ENCODE data around the gene GAREM1. TPM values are rescaled to one million over a fixed set of nuclear protein-coding genes. Genes with fewer than 3 reads are reported as not detected.

The GAREM1 gene
- total RNA-seq, 3 donors from 2014 or later, result 7.8 to 13.4 (median 12.0) TPM

DNA sequence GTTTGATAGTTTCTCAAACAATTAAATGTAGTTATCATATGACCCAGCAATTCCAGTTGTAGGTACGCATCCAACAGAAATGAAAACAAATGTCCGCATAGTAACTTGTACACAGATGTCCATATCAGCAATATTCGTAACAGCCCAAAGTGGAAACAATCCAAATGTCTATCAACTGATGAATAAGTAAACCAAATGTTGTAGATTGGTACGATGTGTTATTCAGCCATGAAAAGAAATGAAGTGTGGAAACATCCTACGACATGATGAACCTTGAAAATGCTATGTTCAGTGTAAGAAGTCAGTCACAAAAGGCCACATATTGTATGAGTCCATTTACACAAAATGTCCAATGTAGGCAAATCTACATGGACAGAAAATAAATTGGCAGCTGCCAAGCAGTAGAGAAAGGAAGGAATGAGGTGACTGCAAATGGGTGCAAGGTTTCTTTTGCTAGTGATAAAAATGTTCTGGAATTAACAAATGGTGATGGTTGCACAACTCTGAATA lies 26.9 kb downstream of the GAREM1 start:
- intact Hi-C loops (cut with DNase I; ENCODE audit: low total_unique reads), result no loop called here
- Histone ChIP-seq H3K9me3 (no peaks in the 10 kb centered on the region), H3K27ac (no peak overlapping the region), H3K27me3 (no peaks in the 10 kb centered on the region), H3K36me3 (no peaks in the 10 kb centered on the region), H3K4me3 (no peak overlapping the region), H3K4me1 (no peaks in the 10 kb centered on the region)
- no peak for DNase-seq (ENCODE audit: low spot score in 2 of 2)
- TF ChIP-seq POLR2AphosphoS5 (IDR thresholded peaks at IDR 0.05) (no peak), POLR2A (IDR thresholded peaks at IDR 0.05) (no peak)
- TF ChIP-seq, protein P1, sequence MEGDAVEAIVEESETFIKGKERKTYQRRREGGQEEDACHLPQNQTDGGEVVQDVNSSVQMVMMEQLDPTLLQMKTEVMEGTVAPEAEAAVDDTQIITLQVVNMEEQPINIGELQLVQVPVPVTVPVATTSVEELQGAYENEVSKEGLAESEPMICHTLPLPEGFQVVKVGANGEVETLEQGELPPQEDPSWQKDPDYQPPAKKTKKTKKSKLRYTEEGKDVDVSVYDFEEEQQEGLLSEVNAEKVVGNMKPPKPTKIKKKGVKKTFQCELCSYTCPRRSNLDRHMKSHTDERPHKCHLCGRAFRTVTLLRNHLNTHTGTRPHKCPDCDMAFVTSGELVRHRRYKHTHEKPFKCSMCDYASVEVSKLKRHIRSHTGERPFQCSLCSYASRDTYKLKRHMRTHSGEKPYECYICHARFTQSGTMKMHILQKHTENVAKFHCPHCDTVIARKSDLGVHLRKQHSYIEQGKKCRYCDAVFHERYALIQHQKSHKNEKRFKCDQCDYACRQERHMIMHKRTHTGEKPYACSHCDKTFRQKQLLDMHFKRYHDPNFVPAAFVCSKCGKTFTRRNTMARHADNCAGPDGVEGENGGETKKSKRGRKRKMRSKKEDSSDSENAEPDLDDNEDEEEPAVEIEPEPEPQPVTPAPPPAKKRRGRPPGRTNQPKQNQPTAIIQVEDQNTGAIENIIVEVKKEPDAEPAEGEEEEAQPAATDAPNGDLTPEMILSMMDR (IDR thresholded peaks at IDR 0.05), result no peak

DNA sequence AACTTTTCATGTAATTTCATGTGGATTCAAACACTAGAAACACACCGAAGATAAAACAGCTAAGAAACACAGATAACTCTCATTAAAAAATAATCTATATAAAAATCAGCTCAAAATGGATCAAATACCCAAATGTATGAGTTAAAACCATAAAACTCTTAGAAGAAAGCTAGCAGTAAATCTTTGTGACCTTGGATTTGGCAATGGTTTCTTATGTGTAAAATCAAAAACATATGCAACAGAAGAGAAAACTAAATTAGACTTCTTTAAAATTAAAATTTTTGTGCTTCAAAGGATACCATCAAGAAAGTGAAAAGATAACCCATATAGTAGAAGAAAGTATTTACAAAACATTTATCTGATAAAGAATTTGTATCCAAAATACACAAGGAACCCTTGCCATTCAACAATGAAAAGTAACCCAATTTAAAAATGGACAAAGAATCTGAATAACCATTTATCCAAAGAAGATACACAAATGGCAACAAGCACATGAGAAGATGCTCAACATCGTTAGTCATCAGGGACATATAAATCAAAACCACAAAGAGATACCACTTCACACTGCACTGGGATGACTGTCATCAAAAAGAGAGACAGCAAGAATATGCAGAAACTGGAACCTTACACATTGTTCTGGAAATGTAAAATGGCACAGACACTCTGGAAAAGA lies 27.5 kb downstream of the GAREM1 start:
- Histone ChIP-seq H3K4me3 (no peak overlapping the region), H3K27me3 (no peaks in the 10 kb centered on the region), H3K27ac (no peak overlapping the region), H3K36me3 (no peaks in the 10 kb centered on the region), H3K4me1 (no peaks in the 10 kb centered on the region), H3K9me3 (no peaks in the 10 kb centered on the region)
- intact Hi-C loops (cut with DNase I; ENCODE audit: low total_unique reads), result no loop called here
- TF ChIP-seq, protein P1 (IDR thresholded peaks at IDR 0.05), result no peak
- TF ChIP-seq POLR2AphosphoS5 (IDR thresholded peaks at IDR 0.05) (no peak), POLR2A (IDR thresholded peaks at IDR 0.05) (no peak)
- DNase-seq (ENCODE audit: low spot score in 2 of 2), result no peak

DNA sequence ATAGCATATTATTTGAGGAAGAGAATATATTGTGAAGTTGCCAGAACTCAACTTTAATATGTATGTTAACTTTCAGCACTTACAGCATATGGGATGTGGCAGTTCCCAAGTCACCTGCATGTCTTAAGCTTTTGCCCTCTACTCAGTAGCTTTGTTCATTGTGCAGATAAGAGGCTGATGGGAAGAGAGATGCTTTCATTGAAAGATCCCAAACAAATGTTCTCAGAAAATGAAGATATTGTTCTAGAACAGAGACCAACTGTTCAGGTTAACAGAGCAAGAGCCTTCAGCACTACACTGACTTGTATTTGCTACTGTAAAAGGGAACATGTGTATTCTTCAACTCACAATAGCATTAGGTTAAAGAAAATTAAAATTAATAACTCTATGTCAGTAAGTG lies 28.1 kb downstream of the GAREM1 start:
- Histone ChIP-seq H3K36me3 (no peaks in the 10 kb centered on the region), H3K4me3 (no peak overlapping the region), H3K9me3 (no peaks in the 10 kb centered on the region), H3K4me1 (no peaks in the 10 kb centered on the region), H3K27ac (no peak overlapping the region), H3K27me3 (no peaks in the 10 kb centered on the region)
- intact Hi-C loops (cut with DNase I; ENCODE audit: low total_unique reads), result no loop called here
- TF ChIP-seq POLR2AphosphoS5 (IDR thresholded peaks at IDR 0.05), result no peak
- no peak for DNase-seq (ENCODE audit: low spot score in 2 of 2)

DNA sequence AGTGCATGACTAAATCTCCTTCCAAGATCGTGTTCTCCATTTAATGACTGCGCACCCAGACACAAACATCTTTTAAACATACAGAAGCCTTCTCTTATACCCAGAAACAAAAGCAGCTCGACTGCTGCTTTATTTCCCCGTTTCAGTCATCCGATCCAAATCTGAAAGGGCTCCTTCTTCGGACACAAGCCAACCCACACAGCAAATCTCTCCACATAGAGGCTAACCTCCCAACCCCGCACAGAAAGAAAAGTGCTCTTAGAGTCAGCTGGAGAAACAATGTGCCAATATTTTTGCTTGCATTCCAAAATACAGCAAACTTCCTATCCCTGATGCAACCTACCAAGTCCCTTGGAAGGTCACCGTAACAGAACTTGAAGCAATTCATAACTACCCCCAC lies 29.1 kb downstream of the GAREM1 start:
- no peak overlapping the region for H3K27ac ChIP-seq
- no peaks in the 10 kb centered on the region for H3K9me3 ChIP-seq
- no peaks in the 10 kb centered on the region for H3K4me1 ChIP-seq
- peak overlapping the region in 1 of 3 donors; percentile 16 for H3K4me3 ChIP-seq
- no peak for DNase-seq (ENCODE audit: low spot score in 2 of 2)
- H3K27me3 ChIP-seq, result no peaks in the 10 kb centered on the region
- no peaks in the 10 kb centered on the region for H3K36me3 ChIP-seq
- intact Hi-C loops (cut with DNase I; ENCODE audit: low total_unique reads), result no loop called here
- TF ChIP-seq POLR2A (IDR thresholded peaks at IDR 0.05) (no peak), POLR2AphosphoS5 (IDR thresholded peaks at IDR 0.05) (no peak)
- TF ChIP-seq, protein P1 (IDR thresholded peaks at IDR 0.05), result no peak

DNA sequence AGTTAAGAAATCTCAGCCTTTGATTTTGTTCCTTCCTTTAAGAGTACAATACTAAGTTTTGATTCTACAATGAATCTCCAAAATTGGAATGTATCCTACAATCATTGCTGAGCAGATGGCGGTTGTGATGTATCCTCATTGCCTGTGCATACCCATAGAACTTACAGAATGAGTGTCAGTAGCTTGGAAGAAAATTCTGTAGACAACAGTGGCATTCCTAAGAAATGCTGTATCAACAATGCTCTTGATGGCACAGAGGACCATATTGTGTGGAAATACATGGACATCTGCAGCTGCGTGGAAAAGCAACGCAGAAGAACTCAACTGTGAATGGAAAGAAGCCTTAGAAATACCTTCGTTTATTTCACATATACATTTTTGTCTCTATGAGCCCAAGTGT lies 30.2 kb downstream of the GAREM1 start:
- Histone ChIP-seq H3K27ac (no peak overlapping the region), H3K36me3 (no peaks in the 10 kb centered on the region), H3K4me1 (no peaks in the 10 kb centered on the region), H3K4me3 (no peak overlapping the region), H3K9me3 (no peaks in the 10 kb centered on the region), H3K27me3 (no peaks in the 10 kb centered on the region)
- no peak for DNase-seq (ENCODE audit: low spot score in 2 of 2)
- TF ChIP-seq, protein P1 (IDR thresholded peaks at IDR 0.05), result no peak
- TF ChIP-seq POLR2A (IDR thresholded peaks at IDR 0.05) (no peak), POLR2AphosphoS5 (IDR thresholded peaks at IDR 0.05) (no peak)
- intact Hi-C loops (cut with DNase I; ENCODE audit: low total_unique reads), result no loop called here
